GM10248 (cell line): ENCODE measurements around the gene SPTB.

Experiments
- CTCF ChIA-PET: fragments of 300-600 bp; sonication (Branson Sonifier 250); formaldehyde crosslinking; extraction: SDS; loops from one replicate; lab custom pipeline; 2021; ENCODE audit warnings: antibody characterized with exemption; lab: Yijun Ruan, JAX
- POLR2A ChIA-PET: fragments of 350-650 bp; sonication (Branson Sonifier 250); formaldehyde crosslinking; extraction: SDS; loops from one replicate; lab custom pipeline; 2020; ENCODE audit warnings: antibody characterized with exemption; lab: Yijun Ruan, JAX
- DNase-seq: peaks from one replicate; pipeline ENCODE4 v3.0.0; 2012; ENCODE audit errors: extremely low spot score
- TF ChIP-seq, protein P1 (sequence below): IDR thresholded peaks from 2 replicates; pipeline ENCODE4 v1.5.1; 2012; ENCODE audit warnings: mild to moderate bottlenecking, low read depth; ENCODE audit errors: extremely low read depth, missing control alignments, control extremely low read depth

Gene SPTB

DNA sequence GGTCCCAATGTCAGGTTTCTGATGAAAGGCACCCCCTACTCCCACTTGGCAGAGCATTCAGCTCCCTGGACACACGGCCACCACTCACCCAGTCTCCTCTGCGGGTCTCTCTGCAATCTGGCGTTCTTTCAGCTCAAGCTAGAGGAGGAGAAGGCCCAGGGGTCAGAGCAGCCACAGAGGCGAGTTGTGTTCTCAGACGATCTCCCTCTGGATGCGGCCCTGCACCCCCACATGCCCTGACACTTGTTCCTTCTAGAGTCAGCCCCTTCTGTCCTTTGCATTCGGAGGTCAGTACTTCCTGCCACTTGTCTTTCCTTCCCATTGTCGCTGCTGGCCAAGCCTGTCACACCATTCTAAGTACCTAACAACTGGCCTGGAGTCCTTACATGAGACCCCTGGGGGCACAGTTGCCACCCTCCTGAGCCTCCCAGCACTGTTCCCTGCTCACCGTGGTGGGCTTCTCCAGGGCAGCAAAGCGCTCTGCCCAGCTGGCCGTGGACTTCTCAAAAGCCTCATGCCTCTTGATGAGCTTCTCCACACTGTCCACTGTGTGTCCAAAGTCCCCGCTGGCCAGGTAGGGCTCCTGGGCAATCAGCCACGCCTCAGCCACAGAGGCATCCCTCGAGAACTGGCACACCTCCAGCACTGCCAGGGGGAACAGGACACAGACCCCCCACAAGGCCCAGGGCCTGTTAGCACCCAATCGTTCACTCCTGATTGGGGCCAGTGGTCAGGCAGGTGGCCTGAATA is 112.3 kb downstream of the SPTB start:
- DNase-seq, result no peak
- ChIA-PET CTCF (interaction anchor here (1.0 to 2.5 kb wide), 4 partner anchors 12 to 124 kb away, joined by 3 to 7 read pairs (median 4); no protein-coding TSS in a partner anchor), POLR2A (no interaction called here)
- TF ChIP-seq, protein P1, sequence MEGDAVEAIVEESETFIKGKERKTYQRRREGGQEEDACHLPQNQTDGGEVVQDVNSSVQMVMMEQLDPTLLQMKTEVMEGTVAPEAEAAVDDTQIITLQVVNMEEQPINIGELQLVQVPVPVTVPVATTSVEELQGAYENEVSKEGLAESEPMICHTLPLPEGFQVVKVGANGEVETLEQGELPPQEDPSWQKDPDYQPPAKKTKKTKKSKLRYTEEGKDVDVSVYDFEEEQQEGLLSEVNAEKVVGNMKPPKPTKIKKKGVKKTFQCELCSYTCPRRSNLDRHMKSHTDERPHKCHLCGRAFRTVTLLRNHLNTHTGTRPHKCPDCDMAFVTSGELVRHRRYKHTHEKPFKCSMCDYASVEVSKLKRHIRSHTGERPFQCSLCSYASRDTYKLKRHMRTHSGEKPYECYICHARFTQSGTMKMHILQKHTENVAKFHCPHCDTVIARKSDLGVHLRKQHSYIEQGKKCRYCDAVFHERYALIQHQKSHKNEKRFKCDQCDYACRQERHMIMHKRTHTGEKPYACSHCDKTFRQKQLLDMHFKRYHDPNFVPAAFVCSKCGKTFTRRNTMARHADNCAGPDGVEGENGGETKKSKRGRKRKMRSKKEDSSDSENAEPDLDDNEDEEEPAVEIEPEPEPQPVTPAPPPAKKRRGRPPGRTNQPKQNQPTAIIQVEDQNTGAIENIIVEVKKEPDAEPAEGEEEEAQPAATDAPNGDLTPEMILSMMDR, result no peak

DNA sequence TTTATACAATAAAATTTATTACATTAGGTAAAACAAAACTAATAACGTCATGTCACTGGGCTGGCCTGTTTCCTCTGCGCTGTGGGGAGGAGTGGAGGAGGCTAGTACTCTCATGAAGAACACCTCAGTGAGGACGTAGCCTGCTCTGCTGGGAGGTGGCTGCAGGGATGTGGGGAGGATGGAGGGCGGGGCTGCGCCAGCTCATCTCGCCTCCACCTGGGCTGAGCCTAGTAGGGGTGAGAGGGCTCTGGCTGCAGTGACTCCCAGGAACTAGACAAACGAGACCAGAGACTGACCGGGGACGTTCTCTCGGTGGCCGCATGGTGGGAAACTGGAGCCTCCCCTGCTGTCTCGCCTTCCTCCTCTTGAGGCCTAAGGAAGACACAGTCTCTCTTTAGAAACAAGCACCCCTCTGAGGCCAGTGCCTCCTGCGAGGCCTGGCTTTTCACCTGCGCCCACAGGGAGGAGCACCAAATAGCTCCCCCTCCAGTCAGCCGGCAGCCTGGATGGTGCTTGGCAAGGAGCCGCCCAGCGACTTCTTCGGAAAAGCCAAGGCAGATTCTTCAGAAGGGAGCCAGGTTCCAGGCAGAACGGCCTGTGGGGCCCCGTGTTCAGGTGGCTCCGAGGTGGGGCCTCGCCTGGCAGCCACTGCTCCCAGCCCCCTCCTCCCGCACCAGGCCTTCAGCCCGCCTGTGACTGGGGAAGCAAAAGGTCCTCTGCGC is 113.1 kb downstream of the SPTB start:
- DNase-seq, result no peak
- POLR2A ChIA-PET, result no interaction called here
- CTCF ChIA-PET, result interaction anchor here (1.0 to 2.7 kb wide), 4 partner anchors 11 to 125 kb away, joined by 3 to 9 read pairs (median 6); no protein-coding TSS in a partner anchor
- TF ChIP-seq, protein P1, result no peak

DNA sequence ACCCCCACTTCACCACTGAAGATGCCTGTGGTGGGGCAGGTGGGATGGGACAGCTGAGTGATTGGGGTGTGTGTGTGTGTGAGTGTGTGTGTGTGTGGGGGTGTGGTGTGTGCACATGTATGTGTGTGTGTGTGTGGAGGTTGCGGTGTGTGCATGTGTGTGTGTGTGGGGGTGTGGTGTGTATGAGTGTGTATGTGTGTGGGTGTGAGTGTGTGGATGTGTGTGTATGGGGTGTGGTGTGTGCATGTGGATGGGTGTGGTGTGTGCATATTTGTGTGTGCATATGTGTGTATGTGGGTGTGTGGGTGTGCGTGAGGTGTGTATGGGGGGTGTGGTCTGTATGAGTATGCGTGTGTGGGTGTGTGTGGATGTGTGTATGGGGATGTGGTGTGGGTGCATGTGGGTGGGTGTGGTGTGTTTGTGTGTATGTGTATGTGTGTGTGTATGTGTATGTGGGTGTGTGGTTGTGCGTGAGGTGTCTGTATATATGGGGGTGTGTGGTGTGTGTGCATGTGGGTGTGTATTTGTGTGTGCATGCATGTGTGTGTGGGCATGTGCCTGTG is 113.9 kb downstream of the SPTB start:
- TF ChIP-seq, protein P1, result no peak
- DNase-seq, result no peak
- ChIA-PET POLR2A (no interaction called here), CTCF (interaction anchor here (1.0 to 2.7 kb wide), 15 partner anchors 9 to 422 kb away, joined by 3 to 12 read pairs (median 6); no protein-coding TSS in a partner anchor)

DNA sequence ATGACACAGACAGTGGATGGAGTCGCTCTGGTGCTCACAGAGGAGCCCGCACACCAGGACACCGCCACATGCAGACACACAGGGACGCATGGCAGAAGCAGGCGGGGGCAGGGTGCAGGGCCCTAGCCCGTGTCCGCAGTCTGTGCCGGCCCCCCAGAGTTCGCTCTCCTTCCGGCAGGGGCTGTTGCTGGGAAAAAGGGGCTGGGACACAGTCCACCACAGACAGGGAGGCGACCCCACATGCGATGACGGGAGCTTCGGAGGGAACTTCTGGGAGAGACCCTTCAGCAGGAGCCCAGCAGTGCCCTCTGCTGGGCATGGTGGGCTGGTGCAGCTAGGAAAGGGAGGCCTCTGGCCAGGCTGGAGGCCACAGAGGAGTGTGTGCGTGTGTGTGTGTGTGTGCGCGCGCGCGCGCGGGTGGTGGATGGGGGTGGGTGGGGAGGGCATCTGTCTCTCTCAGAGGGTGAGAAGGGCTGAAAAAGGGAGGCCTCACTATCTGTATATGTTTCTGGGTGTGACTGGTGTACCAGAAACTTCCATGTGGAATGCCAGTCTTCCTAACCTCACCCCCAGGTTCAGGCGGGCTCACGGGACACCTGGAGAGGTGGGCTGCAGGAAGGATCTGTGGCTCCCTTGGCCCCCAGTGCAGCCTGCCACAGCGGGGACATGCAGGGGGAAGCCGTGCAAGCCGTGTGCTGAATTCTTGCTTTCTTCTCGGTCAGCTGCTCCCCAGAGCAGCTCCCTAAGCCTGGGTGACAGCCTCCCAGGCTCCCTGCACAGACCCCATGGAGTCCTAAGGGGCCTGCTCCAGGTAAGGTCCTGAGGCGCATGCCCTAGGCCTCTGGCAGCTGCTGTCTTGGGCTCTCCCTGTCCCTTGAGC is 114.8 kb downstream of the SPTB start:
- DNase-seq, result peak; percentile 83
- CTCF ChIA-PET, result interaction anchor here (0.7 to 2.7 kb wide), 27 partner anchors 8 to 421 kb away, joined by 3 to 12 read pairs (median 4); no protein-coding TSS in a partner anchor
- POLR2A ChIA-PET, result no interaction called here
- TF ChIP-seq, protein P1, result peak; percentile 95

DNA sequence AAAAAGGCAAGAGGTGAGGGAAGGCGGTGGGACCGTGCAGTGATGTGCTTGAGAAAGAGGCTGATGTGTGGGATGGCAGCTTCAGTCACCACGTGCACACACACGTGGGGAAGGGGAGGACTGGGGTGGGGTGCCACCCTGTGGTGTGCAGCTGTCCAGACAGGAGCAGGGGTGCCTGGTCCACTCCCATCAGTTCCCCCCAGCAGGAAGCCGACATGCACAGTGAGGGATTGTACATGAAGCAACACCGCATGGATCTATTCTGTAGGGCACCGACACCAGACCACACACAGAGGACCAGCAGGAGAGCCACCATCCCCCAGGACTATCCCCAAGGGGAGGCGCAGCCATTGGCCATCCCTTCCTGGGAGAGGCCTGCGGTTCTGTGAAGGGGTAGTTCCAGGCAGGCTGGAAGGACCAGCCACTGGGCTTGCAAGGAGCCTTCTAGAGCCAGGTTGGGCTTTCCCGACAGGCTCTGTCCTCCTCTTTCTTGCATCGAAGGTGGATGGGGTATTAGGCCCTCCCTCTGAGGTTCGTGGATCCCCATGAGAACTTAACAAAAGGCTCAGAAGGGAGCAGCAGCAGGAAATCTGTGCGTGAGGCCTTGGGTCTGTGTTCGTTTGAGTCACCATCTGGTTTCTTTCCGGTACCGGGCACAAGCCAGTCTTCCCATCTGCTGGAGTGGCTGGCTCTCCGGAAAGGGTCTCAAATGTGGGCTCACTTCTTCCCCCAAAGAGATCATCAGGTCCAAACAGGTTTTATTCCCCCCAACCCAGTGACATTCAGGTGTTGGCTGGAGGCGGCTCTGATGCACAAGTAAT is 115.7 kb downstream of the SPTB start:
- ChIA-PET POLR2A (no interaction called here), CTCF (interaction anchor here (0.7 to 2.7 kb wide), 25 partner anchors 8 to 420 kb away, joined by 3 to 12 read pairs (median 4); no protein-coding TSS in a partner anchor)
- DNase-seq, result no peak
- TF ChIP-seq, protein P1, result no peak
